GM15510 (cell line): ENCODE results near the gene GNB1L.

Experiments used
- POLR2A ChIP-seq: IDR thresholded peaks from 3 replicates; pipeline ENCODE4 v1.6.1; 2011; ENCODE audit warnings: borderline replicate concordance; ENCODE audit not compliant: insufficient read length; ENCODE audit errors: extremely low read depth

The GNB1L gene

GRCh38 chr22:19848298-19849224 is 6.1 kb downstream of the GNB1L start:
- no peak for TF ChIP-seq POLR2A

- no peak for TF ChIP-seq POLR2A
Measured at GRCh38 chr22:19847345-19847632, 7.4 kb downstream of the GNB1L start.

GRCh38 chr22:19846620-19847344 is 7.9 kb downstream of the GNB1L start:
- no peak for TF ChIP-seq POLR2A

- TF ChIP-seq POLR2A: no peak
Measured at GRCh38 chr22:19845054-19845722, 9.5 kb downstream of the GNB1L start.

- no peak for TF ChIP-seq POLR2A
Measured at GRCh38 chr22:19844377-19845053, 10.2 kb downstream of the GNB1L start.

- TF ChIP-seq POLR2A: no peak
Measured at GRCh38 chr22:19843857-19844376, 10.8 kb downstream of the GNB1L start.

- no peak for TF ChIP-seq POLR2A
Measured at GRCh38 chr22:19843107-19843856, 11.4 kb downstream of the GNB1L start.

- no peak for TF ChIP-seq POLR2A
Measured at GRCh38 chr22:19842393-19843106, 12.1 kb downstream of the GNB1L start.

GRCh38 chr22:19841641-19842392 is 12.9 kb downstream of the GNB1L start:
- no peak for TF ChIP-seq POLR2A

- no peak for TF ChIP-seq POLR2A
Measured at GRCh38 chr22:19840955-19841640, 13.6 kb downstream of the GNB1L start.

- TF ChIP-seq POLR2A: no peak
Measured at GRCh38 chr22:19840059-19840458, 14.6 kb downstream of the GNB1L start.

GRCh38 chr22:19837915-19838314 is 16.8 kb downstream of the GNB1L start:
- no peak for TF ChIP-seq POLR2A
